NCI-H460 (cell line): ENCODE measurements around the gene AIM2. TPM values are rescaled to one million over a fixed set of nuclear protein-coding genes. Genes with fewer than 3 reads are reported as not detected.
"Not testable (repeated sequence)": the region's sequence is repeated elsewhere in the genome, so short reads cannot be mapped to it uniquely, and the experiment has no call there.

Experiments
- DNase-seq: peaks from one replicate; pipeline ENCODE4 v3.0.0-alpha.2; 2016; ENCODE audit warnings: low read depth; ENCODE audit errors: extremely low read depth
- total RNA-seq: library from RNA; depleted of rRNA; stranded (reverse); fragments of >200 nt; shearing (Covaris generic); gene quantifications from 2 replicates; pipeline ENCODE4 v1.2.3, GENCODE V29; 2014

The AIM2 gene
- total RNA-seq, 1 experiment from 2014 or later, result not detected

DNA sequence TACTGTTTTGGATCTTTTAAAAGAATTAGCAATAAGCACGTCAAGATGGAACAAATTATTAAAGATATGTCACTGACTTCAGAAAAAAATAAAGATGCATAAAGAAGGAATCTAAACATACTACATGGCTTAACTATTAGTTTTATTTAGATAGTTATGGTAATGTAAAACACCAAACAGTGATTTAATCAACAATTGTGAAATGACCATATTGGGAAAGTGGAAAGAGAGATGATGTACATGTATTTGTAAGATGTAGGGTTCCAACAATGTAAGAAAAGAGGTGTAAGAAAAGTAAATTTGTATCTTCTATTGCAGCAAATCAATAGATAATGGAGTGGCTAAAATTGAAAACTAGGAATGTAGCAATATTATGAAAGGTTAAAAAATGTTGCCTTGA is 6.4 kb upstream of the AIM2 start:
- DNase-seq, result no peak

DNA sequence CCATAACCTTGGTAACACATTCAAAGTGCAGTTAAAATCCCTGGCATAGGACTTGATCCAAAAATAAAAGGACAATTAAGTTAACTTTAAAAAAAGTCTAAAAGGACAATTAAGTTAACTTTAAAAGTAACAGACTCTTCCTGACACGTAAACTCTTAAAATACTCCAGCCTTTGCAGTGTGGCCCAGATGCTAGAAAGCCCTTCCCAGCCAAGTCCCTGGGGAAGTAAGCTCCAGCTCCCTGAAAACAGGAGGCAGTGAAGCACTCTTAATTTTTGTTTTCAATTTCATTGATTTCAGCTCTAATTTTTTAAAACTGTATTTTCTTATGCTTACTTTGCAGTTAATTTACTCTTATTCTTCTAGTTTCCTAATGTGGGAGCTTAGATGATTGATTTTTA is 5.1 kb upstream of the AIM2 start:
- DNase-seq, result no peak

DNA sequence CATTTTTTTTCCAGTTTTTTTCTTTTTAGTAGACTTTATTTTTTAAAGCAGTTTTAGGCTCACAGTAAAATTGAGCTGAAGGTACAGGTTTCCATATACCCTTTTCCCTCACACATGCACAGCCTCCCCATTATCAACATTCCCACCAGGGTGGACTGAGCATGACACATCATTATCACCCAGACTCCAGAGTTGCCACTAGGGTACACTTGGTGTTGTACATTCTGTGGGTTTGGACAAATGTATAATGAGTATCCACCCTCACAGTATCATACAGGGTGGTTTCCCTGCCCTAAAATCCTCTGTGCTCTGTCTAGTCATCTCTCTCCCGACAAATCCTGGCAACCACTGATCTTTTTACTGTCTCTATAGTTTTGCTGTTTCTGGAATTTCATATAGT is 3.0 kb upstream of the AIM2 start:
- no peak for DNase-seq

DNA sequence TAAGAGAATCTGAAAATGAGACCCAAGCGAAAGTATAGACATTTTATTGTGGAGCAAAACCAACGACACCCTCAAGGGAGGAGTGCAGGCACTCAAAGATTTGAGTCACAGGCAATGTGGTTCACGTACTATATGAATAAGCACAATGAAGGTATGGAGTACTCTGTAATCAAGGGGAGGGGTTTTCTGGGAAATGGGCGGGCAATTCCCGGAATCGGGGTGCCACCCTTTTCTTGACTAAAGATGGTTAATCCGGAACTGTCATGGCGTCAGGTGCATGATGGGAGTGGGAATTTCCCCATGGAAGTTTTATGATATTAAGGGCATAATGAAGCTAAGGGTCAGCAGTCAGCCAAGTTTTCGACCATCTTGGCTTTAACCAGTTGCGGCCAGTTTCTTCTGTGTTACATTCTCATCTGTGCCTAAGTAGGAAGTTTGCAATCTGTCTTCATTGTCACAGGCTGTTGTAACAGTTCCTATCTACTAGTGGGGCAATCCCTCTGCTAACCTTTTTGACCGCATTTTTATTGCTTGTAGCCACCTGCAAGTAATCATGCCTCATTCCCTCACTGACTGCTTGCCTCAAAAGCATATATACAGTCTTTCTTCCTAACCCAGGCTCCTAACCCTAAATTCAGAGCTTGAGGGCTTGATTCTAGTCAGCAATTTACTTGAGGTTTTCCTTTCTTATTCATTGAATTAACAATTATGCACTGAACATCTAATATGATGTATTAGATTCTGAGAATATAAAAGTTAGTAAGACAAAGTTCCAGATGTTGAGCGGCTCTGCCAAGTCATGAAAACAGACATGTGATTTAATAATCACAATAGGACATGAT is 775 bp upstream of the AIM2 start:
- no peak for DNase-seq

DNA sequence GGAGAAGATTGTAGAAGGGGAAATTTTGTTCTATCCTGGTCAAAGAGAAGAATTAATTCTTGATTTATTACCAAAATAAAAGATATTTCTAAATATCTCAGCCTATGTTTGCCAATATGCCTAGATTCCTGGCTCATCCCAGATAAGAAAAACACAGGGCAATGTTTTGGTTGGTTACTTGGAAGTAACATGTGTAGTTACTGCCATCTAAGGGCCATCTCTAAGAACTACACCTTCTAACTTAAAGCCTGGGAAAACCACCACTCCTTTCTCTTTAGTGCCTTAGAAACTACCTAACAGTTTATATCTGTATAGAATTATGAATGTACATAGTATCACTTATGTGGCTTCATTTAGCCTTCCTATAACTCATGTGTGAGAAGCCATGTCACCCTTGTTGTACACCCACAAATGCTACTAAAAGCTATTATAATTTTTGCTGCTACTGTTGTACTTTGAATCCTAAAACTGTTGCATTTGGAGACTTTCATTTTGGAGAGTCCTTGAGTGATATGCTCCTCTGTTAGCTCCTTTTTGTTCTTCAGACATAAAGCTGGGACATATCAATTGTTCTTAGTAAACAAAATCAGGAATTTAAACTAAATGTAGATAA is 4.5 kb downstream of the AIM2 start:
- DNase-seq, result peak; percentile 72

DNA sequence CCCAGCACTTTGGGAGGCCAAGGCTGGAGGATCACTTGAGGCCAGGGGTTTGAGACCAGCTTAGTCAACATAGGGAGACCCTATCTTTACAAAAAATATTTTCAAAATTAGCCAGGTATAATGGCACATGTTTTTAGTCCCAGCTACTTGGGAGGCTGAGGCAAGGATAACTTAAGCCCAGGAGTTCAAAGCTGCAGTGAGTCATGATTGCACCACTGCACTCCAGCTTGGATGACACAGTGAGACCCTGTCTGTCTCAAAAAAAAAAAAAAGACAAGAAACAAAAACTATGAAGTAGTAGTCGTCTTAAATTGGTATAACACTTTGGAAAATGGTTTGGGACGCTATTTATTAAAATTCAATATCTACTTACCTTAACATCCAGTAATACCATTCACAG is 7.7 kb downstream of the AIM2 start:
- DNase-seq, result no peak

DNA sequence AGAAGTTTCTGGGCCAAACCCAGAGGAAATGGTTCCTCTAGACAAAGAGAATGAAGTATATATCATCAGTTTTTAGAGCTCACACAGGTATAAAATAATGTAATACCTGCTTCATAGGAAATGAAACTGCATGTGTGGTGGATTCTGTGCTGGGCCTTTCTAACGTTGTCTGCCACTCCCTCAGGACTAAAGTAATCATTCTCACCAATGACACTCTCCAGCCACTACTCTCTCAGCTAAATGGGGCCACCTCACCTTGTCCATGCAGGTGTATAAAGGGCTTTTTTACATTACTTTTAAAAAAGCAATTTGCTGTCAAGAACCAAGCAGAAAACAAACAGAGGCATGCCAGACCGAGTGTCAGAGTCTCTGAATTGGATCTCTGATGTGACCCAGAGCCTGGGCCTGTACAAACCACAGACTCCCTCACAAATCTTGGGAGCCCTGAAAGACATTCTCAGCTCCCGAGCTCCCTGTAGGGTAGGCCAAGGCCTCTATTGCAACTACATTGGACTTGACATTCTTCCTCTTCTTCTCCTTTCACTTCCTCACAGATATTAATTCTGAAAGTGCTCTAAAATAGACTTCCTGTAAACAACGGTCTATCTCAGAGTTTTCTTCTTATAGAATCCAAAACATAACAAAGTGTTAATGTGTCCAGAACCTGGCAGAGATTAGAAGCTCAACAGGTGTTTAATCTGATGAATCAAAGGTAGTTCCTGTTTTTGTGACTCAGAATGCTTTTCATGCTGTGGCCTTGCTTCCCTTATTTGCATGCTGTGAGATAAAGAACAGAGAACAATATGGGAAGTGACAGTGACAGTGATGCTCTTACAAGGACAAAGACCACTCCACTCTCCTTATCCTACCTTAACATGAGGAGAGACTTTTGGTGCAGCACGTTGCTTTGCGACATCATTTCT is 8.6 kb downstream of the AIM2 start:
- no peak for DNase-seq

DNA sequence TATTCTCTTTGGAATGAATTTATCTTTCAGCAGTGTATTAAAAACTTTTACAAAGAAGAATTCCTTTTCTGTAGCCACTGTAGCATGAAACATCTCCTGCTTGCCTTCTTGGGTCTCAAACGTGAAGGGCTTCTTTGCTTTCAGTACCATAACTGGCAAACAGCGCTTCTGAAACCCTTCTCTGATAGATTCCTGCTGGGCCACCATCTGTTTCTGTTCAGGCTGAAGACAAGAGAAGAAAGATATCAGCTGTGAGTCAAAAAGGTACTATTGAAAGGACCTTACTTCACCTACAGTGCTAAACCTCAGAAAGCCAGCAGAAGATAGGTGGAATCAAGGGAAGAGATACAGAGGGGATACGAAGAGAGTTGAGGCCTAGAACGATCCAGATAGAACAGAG is 10.5 kb downstream of the AIM2 start:
- no peak for DNase-seq

DNA sequence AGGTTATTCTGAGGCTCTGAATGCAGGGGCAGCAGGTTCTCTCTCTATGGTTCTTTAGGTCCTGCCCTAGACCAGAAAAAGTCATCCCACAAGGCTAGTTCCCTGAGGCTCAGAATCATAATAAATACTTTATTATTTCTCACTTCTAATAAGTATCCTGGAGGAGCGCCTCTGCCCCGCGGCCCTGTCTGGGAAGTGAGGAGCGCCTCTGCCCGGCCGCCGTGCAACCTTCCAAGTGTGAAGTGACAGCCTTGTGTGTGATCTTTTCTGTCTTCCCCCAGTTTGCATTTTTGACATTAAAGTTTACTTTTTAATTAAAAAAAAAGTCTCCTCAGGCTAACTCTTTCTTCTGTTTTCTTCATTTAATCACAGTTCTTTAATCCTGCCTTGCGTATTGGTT is 11.5 kb downstream of the AIM2 start:
- DNase-seq, result no peak

DNA sequence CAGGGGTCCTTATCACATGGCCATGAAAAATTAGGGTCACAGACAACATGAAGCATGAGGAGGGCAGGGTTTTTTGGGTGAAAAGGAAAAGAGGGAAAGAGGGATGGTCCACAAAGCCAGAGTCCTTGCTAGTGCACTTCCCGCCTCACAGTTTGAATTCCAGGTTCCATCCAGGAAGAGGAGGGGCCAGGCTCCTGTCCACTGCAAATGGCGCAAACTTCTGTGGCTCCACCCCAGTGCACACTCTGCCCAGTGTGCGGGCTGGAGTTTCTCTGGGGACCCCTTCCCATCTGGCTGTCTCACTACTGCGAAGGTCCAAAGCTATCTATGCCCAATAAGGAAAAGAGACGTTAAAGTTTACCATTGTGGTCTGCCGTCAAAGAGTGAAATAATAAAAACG is 17.8 kb downstream of the AIM2 start:
- no peak for DNase-seq

DNA sequence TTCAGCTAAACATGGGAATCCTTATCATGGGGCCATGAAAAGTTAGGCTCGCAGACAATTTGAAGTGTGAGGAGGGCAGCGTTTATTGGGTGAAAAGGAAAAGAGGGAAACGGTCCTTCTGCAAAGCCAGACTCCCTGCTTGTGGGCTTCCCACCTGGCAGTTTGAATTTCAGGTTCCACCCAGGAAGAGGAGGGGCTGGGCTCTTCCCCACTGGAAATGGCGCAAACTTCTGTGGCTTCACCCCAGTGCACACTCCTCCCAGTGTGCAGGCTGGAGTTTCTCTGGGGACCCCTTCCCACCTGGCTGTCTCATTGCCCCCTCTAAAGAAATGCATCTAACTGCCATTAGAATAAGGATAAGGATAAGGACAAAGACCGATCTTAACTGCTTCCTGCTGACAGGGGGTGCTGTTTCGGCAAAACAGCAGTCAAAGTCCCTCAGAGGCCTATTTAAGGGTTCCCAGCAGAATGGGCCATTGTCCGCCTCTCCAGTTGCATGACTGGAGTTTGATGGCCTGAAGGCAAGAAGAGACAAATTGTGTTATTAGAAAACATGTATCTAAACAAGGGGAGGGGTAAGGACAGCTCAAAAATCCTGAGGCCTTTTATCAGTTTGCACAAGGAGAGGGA is 20.4 kb downstream of the AIM2 start:
- no peak for DNase-seq

DNA sequence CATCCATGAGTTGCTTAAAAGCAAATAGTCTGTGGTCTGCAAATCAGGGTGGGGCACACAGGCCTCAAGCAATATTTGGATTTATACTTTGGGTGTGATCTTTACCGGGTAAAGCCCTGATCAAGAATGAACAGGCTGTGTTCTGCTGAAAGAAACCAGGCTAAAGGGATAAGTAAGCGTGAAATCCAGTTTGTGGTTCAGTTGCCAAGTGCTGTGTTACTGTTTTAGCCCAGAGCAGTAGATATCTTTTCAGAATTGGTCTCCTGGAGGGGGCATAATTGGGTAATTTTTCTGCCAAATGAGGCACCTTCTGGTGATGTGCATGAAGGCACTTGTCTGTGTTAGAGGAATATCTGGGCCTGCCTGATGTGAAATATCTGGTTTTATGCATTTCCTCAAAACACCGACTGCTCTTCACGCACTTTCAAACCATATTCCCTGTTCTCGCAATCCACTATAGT is 21.4 kb downstream of the AIM2 start:
- DNase-seq, result no peak

DNA sequence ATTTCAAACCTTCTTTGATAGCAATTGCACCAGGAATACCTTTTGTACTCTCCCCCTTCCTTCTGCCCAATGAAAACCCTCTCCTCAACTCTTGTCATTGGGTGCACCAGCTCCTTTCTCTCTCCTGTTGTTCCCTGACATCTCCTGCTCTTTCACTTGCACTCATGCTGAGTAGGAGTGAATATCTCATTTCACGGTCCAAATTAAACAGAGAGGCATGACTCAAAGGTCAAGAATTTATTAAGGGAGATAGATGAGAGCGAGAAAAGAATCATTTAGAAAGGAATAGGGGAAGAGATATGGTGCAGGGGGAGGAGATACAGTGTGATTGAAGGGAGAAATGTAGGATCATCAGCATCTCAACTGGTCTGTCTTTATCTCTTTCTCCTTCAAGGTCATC is 22.1 kb downstream of the AIM2 start:
- DNase-seq, result no peak

DNA sequence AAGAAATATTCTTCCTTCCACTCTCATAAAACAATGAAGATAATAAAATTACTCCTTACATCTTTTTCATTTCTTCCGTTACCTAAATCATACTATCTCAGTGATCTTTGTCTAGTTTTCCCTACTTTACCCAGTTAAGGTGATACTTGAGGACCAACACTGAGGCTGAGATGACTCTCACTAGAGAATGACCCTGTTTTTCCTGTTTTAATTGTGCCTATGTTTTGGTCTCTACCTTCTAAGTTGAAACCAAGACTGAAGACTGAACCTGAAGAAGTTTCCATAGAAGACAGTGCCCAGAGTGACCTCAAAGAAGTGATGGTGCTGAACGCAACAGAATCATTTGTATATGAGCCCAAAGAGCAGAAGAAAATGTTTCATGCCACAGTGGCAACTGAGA is 25.1 kb downstream of the AIM2 start:
- DNase-seq, result no peak

DNA sequence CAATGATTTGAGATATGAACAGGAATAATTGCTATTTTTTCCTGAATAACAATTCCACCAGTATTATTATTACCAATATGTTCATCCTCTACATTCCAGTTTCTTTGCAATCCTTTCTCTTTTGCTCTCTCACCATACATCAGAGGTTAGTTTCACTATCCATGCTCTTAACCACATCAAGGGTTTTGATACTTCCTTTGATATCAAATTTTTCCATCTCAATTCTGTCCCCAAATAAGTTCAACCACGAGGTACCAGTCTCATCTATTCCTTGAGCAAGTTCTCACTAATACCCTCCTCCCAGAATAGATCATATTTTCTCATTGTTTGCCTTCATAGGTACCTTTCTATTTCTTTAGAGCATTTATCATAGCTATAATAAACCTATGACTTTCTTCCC is 30.1 kb downstream of the AIM2 start:
- DNase-seq, result not testable (repeated sequence)

DNA sequence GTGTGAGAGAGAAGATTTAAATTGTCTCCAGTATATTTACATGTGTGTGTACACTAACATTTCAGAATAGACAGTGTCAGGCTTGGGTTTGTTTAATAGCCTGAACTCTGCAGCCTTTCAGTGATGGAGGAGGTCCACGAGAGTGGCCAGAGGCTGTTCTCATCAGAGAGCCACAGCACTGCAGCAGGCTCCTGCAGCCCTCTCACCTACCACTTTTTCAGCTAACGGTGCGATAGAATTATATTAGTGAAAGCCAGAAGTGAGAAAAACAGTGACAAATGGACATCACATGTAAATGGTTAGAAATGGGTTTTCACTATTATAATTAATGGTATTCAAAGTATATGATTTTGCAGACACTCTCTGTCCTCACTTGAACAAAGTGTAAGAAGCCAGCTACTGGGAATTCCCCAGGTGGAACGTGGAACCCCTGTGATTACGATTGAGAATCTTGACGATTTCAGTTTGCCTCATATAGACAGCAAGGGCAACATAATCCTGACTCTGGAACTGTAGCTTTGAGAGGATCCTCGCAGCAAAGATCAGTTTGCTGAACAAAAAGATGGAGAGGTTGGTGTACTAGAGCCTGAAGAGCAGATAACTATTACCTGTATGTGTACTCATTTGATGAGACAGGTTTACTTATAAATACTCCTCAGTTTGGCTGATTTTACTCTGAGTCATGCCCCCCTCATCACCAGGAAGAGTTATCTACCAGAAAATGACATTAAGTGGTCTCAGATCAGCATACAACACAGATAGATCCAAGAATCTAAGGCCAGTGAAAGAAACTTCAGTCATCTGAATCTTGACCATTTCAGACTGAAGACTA is 35.5 kb downstream of the AIM2 start:
- no peak for DNase-seq

DNA sequence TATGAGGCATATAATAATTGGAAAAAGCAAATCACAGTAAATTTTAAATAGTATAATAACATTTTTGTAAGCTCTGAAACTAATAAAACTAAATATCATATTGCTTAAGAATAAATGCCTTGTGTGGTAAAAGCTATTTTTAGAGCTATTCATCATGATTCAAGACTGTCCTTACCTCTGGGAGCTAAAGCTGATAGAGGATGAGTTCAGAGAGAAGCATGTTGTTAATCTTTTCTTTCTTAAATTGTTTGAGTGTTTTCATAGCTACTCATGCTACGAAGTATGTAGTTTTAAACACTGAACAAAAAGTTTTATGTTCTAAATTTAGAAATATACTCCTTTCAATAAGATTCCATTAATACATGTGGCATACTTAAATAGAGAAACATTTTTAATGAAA is 36.4 kb downstream of the AIM2 start:
- DNase-seq, result no peak

DNA sequence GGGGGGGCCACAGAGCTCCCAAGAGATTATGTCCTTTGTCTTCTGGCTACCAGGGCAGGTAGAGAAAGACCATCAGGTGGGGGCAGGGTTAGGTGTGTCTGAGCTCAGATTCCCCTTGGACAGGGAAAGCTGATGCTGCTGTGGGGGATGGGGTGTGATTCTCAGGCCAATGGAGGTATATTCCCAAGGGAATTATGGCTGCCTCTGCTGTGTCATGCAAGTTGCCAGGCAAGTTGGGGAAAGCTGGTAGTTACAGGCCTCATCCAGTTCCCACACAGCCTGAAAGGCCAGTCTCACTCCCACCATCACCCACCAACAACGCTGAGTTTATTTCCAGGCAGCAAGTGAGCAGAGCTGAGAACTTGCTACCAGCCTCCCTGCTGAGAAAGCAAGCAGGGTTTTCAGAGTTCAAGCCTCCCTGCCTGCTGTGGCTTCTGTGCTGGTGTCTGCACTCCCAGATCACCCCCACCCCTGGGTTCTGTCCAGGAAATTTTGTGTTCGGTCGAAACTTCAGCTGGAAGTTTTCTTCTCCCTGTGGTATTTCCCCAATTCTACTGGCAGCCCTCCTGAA is 45.6 kb downstream of the AIM2 start:
- DNase-seq, result no peak

DNA sequence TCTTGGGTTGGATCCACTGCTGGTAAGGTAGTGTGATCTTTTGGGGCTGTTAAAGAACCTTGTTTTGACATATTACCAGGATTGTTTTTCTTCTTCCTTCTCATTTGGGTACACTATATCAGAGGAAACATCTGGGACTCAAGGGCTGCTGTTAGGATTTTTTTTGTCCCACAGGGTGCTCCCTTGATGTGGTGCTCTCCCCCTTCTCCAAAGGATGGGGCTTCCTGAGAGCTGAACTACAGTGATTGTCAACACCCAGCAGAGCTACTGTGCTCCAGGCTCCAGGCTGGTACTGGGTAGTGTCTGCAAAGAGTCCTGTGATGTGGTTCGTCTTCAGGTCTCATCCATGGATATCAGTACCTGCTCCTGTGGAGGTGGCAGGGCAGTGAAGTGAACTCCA is 46.3 kb downstream of the AIM2 start:
- DNase-seq, result no peak

DNA sequence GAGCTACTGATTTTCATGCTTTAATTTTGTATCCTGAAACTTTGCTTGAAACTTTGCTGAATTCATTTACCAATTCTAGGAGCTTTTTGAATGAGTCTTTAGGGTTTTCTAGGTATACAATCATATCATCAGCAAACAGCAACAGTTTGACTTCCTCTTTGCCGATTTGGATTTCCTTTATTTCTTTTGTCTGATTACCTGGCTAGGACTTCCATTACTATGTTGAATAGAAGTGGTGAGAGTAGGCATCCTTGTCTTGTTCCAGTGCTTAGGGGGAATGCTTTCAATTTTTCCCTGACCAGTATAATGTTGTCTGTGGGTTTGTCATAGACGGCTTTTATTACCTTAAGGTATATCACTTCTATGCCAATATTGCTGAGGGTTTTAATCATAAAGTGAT is 49.7 kb downstream of the AIM2 start:
- not testable (repeated sequence) for DNase-seq
